H9 (cell line): Measurements from ENCODE around the gene CALHM3. TPM values are rescaled to one million over a fixed set of nuclear protein-coding genes. Genes with fewer than 3 reads are reported as not detected.

Experiments used
- DNase-seq: peaks from one replicate; pipeline ENCODE4 v3.0.0-alpha.2; 2017
- H2AFZ ChIP-seq: one replicate; pipeline ENCODE4 v1.6.1; 2013; ENCODE audit warnings: mild to moderate bottlenecking, low read length, control low read depth, moderate library complexity
- H2AK5ac ChIP-seq: 2 replicates; pipeline ENCODE4 v1.6.1; 2013; ENCODE audit warnings: low read length, control low read depth, mixed read lengths; ENCODE audit not compliant: insufficient read length
- H2BK120ac ChIP-seq: one replicate; pipeline ENCODE4 v1.6.1; 2013; ENCODE audit warnings: low read depth, mild to moderate bottlenecking, low read length, control low read depth, inconsistent platforms; ENCODE audit not compliant: poor library complexity, severe bottlenecking
- H2BK12ac ChIP-seq: 2 replicates; pipeline ENCODE4 v1.6.1; 2013; ENCODE audit warnings: low read length, control low read depth, mixed read lengths, low read depth; ENCODE audit not compliant: insufficient read length
- H2BK15ac ChIP-seq: 2 replicates; pipeline ENCODE4 v1.6.1; 2013; ENCODE audit warnings: low read depth, low read length, control low read depth
- H2BK20ac ChIP-seq: one replicate; pipeline ENCODE4 v1.6.1; 2013; ENCODE audit warnings: low read depth, mild to moderate bottlenecking, low read length, control low read depth, inconsistent platforms; ENCODE audit not compliant: poor library complexity, severe bottlenecking
- H2BK5ac ChIP-seq: 2 replicates; pipeline ENCODE4 v1.6.1; 2013; ENCODE audit warnings: low read length, control low read depth, mixed read lengths; ENCODE audit not compliant: insufficient read length
- H3K14ac ChIP-seq: 2 replicates; pipeline ENCODE4 v1.6.1; 2013; ENCODE audit warnings: low read length, control low read depth; ENCODE audit not compliant: insufficient read depth
- H3K18ac ChIP-seq: 2 replicates; pipeline ENCODE4 v1.6.1; 2013; ENCODE audit warnings: low read depth, mild to moderate bottlenecking, mixed read lengths, low read length, control low read depth; ENCODE audit not compliant: insufficient read length
- H3K23ac ChIP-seq: 2 replicates; pipeline ENCODE4 v1.6.1; 2013; ENCODE audit warnings: low read length, control low read depth, mixed read lengths, low read depth; ENCODE audit not compliant: insufficient read length
- H3K23me2 ChIP-seq: 2 replicates; pipeline ENCODE4 v1.6.1; 2013; ENCODE audit warnings: low read depth, mild to moderate bottlenecking, mixed read lengths, low read length, control low read depth; ENCODE audit not compliant: insufficient read length, poor library complexity, severe bottlenecking
- H3K27ac ChIP-seq: 2 replicates; pipeline ENCODE4 v1.5.1; 2013; ENCODE audit warnings: low read length, control low read depth, mixed read lengths, low read depth; ENCODE audit not compliant: insufficient read length
- H3K27me3 ChIP-seq: 2 replicates; pipeline ENCODE4 v1.6.1; 2013; ENCODE audit warnings: low read length, control low read depth, inconsistent platforms; ENCODE audit not compliant: insufficient read depth
- H3K4ac ChIP-seq: 2 replicates; pipeline ENCODE4 v1.6.1; 2013; ENCODE audit warnings: low read depth, mild to moderate bottlenecking, control low read depth, inconsistent platforms, low read length, moderate library complexity
- H3K4me1 ChIP-seq: 2 replicates; pipeline ENCODE4 v1.6.1; 2013; ENCODE audit warnings: low read length, control low read depth, inconsistent platforms; ENCODE audit not compliant: insufficient read depth
- H3K4me2 ChIP-seq: 2 replicates; pipeline ENCODE4 v1.6.1; 2013; ENCODE audit warnings: low read length, control low read depth, mixed read lengths; ENCODE audit not compliant: insufficient read length, insufficient read depth
- H3K56ac ChIP-seq: 2 replicates; pipeline ENCODE4 v1.6.1; 2013; ENCODE audit warnings: low read depth, mild to moderate bottlenecking, mixed read lengths, low read length, control low read depth; ENCODE audit not compliant: insufficient read length
- H3K79me1 ChIP-seq: 2 replicates; pipeline ENCODE4 v1.6.1; 2013; ENCODE audit warnings: low read depth, mild to moderate bottlenecking, moderate library complexity, low read length, control low read depth, inconsistent platforms; ENCODE audit not compliant: insufficient read depth, poor library complexity, severe bottlenecking
- H3K79me2 ChIP-seq: 2 replicates; pipeline ENCODE4 v1.6.1; 2013; ENCODE audit warnings: low read length, control low read depth, inconsistent platforms; ENCODE audit not compliant: insufficient read depth
- H3K9ac ChIP-seq: 2 replicates; pipeline ENCODE4 v1.6.1; 2013; ENCODE audit warnings: low read length, control low read depth, mixed read lengths; ENCODE audit not compliant: insufficient read length; ENCODE audit errors: extremely low read depth
- H3K9me3 ChIP-seq: one replicate; pipeline ENCODE4 v1.6.1; 2013; ENCODE audit warnings: low read depth, low read length, inconsistent platforms; ENCODE audit not compliant: control insufficient read depth
- H3T11ph ChIP-seq: one replicate; pipeline ENCODE4 v1.6.1; 2013; ENCODE audit warnings: mild to moderate bottlenecking, low read length, control low read depth, inconsistent platforms
- H4K20me1 ChIP-seq: one replicate; pipeline ENCODE4 v1.6.1; 2013; ENCODE audit not compliant: control insufficient read depth, insufficient read length, insufficient read depth
- H4K5ac ChIP-seq: 2 replicates; pipeline ENCODE4 v1.6.1; 2013; ENCODE audit warnings: low read depth, mild to moderate bottlenecking, mixed read lengths, low read length, control low read depth; ENCODE audit not compliant: insufficient read length
- H4K8ac ChIP-seq: replicated peaks from 2 replicates; pipeline ENCODE4 v1.6.1; 2013; ENCODE audit warnings: low read length, control low read depth, mixed read lengths, low read depth; ENCODE audit not compliant: insufficient read length
- H4K91ac ChIP-seq: 2 replicates; pipeline ENCODE4 v1.6.1; 2013; ENCODE audit warnings: low read depth, mild to moderate bottlenecking, moderate library complexity, mixed read lengths, low read length, control low read depth; ENCODE audit not compliant: insufficient read length
- H3K27ac Mint-ChIP-seq, 3 experiments: 2 replicates in 2 of 3; 3 replicates in 1 of 3; pipeline ENCODE4 v1.8.0; 2020 to 2021; ENCODE audit warnings: mixed read lengths in 3 of 3, mild to moderate bottlenecking in 1 of 3, moderate library complexity in 1 of 3
- H3K27me3 Mint-ChIP-seq: 2 replicates; pipeline ENCODE4 v1.8.0; 2021; ENCODE audit warnings: low read depth, mild to moderate bottlenecking, moderate library complexity, mixed read lengths
- H3K36me3 Mint-ChIP-seq, 3 experiments: 2 replicates in 2 of 3; 3 replicates in 1 of 3; pipeline ENCODE4 v1.8.0; 2020 to 2021; ENCODE audit warnings: low read depth in 3 of 3, mixed read lengths in 3 of 3; ENCODE audit not compliant: insufficient read depth in 1 of 3
- H3K4me1 Mint-ChIP-seq, 2 experiments: 2 replicates each; pipeline ENCODE4 v1.8.0; 2020; ENCODE audit warnings: mixed read lengths in 2 of 2
- H3K4me3 Mint-ChIP-seq, 2 experiments: 2 replicates in 1 of 2; 3 replicates in 1 of 2; pipeline ENCODE4 v1.8.0; 2020 to 2021; ENCODE audit warnings: mild to moderate bottlenecking in 2 of 2, mixed read lengths in 2 of 2, moderate library complexity in 1 of 2
- H3K9me3 Mint-ChIP-seq, 2 experiments: 2 replicates in 1 of 2; 3 replicates in 1 of 2; pipeline ENCODE4 v1.8.0; 2020; ENCODE audit warnings: mild to moderate bottlenecking in 2 of 2, mixed read lengths in 2 of 2, moderate library complexity in 1 of 2
- CTCF ChIP-seq: fragments of 200-600 bp; sonication (generic); conservative IDR thresholded peaks from 3 replicates; pipeline ENCODE4 v1.8.0; 2021; ENCODE audit warnings: antibody characterized with exemption, mild to moderate bottlenecking
- WGBS: extraction: QIAGEN DNeasy Blood & Tissue Kit; methylation state at CpG from one replicate; pipeline ENCODE4 v1.1.7; 2013; ENCODE audit warnings: missing lambda C conversion rate, low lambda C conversion rate, mixed read lengths; ENCODE audit not compliant: insufficient read length; ENCODE audit errors: extremely low coverage; 5-methylcytosine and 5-hydroxymethylcytosine counted together
- total RNA-seq: library from RNA; stranded (reverse); gene quantifications from 2 replicates; pipeline ENCODE4 v1.2.1, GENCODE V29; 2021

Gene CALHM3
- total RNA-seq, 1 experiment from 2014 or later = not detected

GRCh38 chr10:103480521-103480920 is 1.5 kb upstream of the CALHM3 start:
- H2AFZ ChIP-seq = no peak overlapping the region
- no peak overlapping the region for H3K4me3 Mint-ChIP-seq
- H2AK5ac ChIP-seq = no peak overlapping the region
- DNase-seq = no peak
- no peak overlapping the region for H4K91ac ChIP-seq
- no peaks in the 10 kb centered on the region for H3K4me1 ChIP-seq
- TF ChIP-seq CTCF = no peak
- H3K18ac ChIP-seq = no peak overlapping the region
- H3K27me3 ChIP-seq = no peaks in the 10 kb centered on the region
- H4K8ac ChIP-seq = no peak overlapping the region
- H3K27me3 Mint-ChIP-seq = peaks cover 2% of the 10 kb centered on the region; the same call in 1 of the 2 replicates
- no peak overlapping the region for H2BK20ac ChIP-seq
- H2BK120ac ChIP-seq = no peak overlapping the region
- H3K9me3 ChIP-seq = no peaks in the 10 kb centered on the region
- H3K14ac ChIP-seq = no peak overlapping the region
- no CpG with 5 or more reads among the region's 5 CpGs for WGBS
- no peaks in the 10 kb centered on the region for H4K20me1 ChIP-seq
- peaks cover 10 to 17% of the 10 kb centered on the region in 2 experiments for H3K4me1 Mint-ChIP-seq
- no peak overlapping the region for H3K27ac ChIP-seq
- no peak overlapping the region for H2BK5ac ChIP-seq
- H3K79me1 ChIP-seq = no peaks in the 10 kb centered on the region
- H3T11ph ChIP-seq = no peak overlapping the region
- H3K56ac ChIP-seq = no peak overlapping the region
- H3K27ac Mint-ChIP-seq = no peak overlapping the region
- no peak overlapping the region for H2BK12ac ChIP-seq
- H3K36me3 Mint-ChIP-seq = no peaks in the 10 kb centered on the region
- H3K23ac ChIP-seq = no peak overlapping the region
- no peak overlapping the region for H2BK15ac ChIP-seq
- no peaks in the 10 kb centered on the region for H3K23me2 ChIP-seq
- no peaks in the 10 kb centered on the region for H3K9me3 Mint-ChIP-seq
- no peak overlapping the region for H3K4ac ChIP-seq
- H4K5ac ChIP-seq = no peak overlapping the region
- H3K79me2 ChIP-seq = no peaks in the 10 kb centered on the region
- H3K9ac ChIP-seq = no peak overlapping the region
- H3K4me2 ChIP-seq = no peak overlapping the region
